Activated CD8-positive, alpha-beta memory T cell treated with anti-CD3 and anti-CD28 coated beads for 24 hours (primary cell): ENCODE measurements around the gene OR2F1.
"Not testable (repeated sequence)": the region's sequence is repeated elsewhere in the genome, so short reads cannot be mapped to it uniquely, and the experiment has no call there.

Experiments used
- DNase-seq: peaks from one replicate; pipeline ENCODE4 v3.0.0-alpha.2; 2020

Gene OR2F1

DNA sequence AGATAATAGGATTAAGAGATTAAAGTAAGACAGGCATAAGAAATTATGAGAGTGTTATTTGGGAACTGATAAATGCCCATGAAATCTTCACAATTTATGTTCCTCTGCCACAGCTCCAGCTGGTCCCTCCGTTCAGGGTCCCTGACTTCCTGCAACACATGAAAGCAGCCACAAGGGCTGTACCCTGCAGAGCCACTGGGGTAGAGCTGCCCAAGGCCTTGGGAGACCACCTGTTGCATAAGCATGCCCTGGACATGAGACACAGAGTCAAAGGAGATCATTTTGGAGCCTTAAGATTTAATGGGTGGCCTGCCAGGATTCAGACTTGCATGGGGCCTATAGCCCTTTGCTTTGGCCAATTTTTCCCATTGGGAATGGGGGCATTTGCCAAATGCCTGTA lies 56.2 kb downstream of the OR2F1 start:
- DNase-seq: not testable (repeated sequence)

DNA sequence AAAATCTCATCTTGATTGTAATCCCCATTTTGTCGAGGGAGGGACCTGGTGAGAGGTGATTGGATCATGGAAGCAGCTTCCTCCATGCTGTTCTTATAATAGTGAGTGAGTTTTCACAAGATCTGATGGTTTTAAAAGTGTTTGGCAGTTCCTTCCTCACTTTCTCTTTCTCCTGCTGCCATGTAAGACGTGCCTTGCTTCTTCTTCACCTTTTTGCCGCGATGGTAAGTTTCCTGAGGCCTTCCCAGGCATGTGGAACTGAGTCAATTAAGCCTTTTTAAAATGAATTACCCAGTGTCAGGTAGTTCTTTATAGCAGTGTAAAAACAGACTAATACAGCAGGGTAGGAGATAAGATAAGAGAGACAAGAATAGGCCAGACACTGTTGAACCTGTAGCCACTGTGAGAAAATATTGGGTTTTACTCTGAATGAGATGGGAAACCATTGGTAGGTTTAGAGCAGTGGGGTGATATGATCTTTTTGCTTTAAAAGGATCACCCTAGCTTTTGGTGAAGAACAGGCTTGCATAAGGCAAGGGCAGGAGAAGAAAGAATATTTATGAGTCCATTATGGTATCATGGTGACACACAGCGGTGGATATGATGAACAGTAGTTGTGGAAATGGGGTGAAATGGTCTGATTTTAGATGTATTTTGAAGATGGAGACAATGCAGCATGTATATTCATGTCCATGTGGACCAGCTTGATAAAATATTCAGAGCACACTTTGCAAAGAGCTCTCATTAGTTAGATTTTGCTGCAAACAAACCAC lies 57.0 kb downstream of the OR2F1 start:
- no peak for DNase-seq
